Astrocyte (in vitro differentiated cells and primary cell): ENCODE measurements around the gene IFT43. TPM values are rescaled to one million over a fixed set of nuclear protein-coding genes. Genes with fewer than 3 reads are reported as not detected.

Experiments
- DNase-seq: peaks from one replicate; pipeline ENCODE4 v3.0.0-alpha.2; 2010; ENCODE audit warnings: low read depth
- FAIRE-seq: peaks from 2 replicates; lab custom pipeline; 2011; peaks lifted over from hg19 to GRCh38; lab: Jason Lieb, UNC
- H2AFZ ChIP-seq: 2 replicates; pipeline ENCODE4 v1.6.0; 2012; ENCODE audit warnings: low read depth, low read length, inconsistent platforms
- H3K27ac ChIP-seq: 2 replicates; pipeline ENCODE4 v1.5.1; 2011; ENCODE audit warnings: low read depth, low read length, inconsistent platforms
- H3K27me3 ChIP-seq: 2 replicates; pipeline ENCODE4 v1.6.0; 2011; ENCODE audit warnings: low read length, inconsistent platforms; ENCODE audit not compliant: insufficient read depth
- H3K36me3 ChIP-seq: 2 replicates; pipeline ENCODE4 v1.5.1; 2011; ENCODE audit warnings: low read length, inconsistent platforms; ENCODE audit not compliant: insufficient read depth
- H3K4me1 ChIP-seq: 2 replicates; pipeline ENCODE4 v1.5.1; 2011; ENCODE audit warnings: low read length, inconsistent platforms; ENCODE audit not compliant: insufficient read depth
- H3K4me2 ChIP-seq: 2 replicates; pipeline ENCODE4 v1.6.0; 2012; ENCODE audit warnings: low read length, inconsistent platforms
- H3K4me3 ChIP-seq: 2 replicates; pipeline ENCODE4 v1.5.1; 2011; ENCODE audit warnings: low read depth, mild to moderate bottlenecking, low read length, inconsistent platforms; ENCODE audit not compliant: insufficient read depth
- H3K79me2 ChIP-seq: 2 replicates; pipeline ENCODE4 v1.6.0; 2012; ENCODE audit warnings: mild to moderate bottlenecking, low read length, inconsistent platforms; ENCODE audit not compliant: insufficient read depth
- H3K9ac ChIP-seq: 2 replicates; pipeline ENCODE4 v1.6.0; 2012; ENCODE audit warnings: mild to moderate bottlenecking, low read length, inconsistent platforms
- H3K9me3 ChIP-seq: 2 replicates; pipeline ENCODE4 v1.5.1; 2012; ENCODE audit warnings: low read depth, mild to moderate bottlenecking, low read length, inconsistent platforms; ENCODE audit not compliant: insufficient read depth
- H4K20me1 ChIP-seq: 2 replicates; pipeline ENCODE4 v1.6.0; 2012; ENCODE audit warnings: low read length, inconsistent platforms; ENCODE audit not compliant: insufficient read depth
- H3K27ac Mint-ChIP-seq: one replicate; pipeline ENCODE4 v1.8.0; 2021; ENCODE audit warnings: mild to moderate bottlenecking, mixed read lengths; ENCODE audit not compliant: unreplicated experiment
- H3K27me3 Mint-ChIP-seq: one replicate; pipeline ENCODE4 v1.8.0; 2021; ENCODE audit warnings: low read depth, mixed read lengths; ENCODE audit not compliant: unreplicated experiment
- H3K36me3 Mint-ChIP-seq: one replicate; pipeline ENCODE4 v1.8.0; 2021; ENCODE audit warnings: low read depth, mixed read lengths; ENCODE audit not compliant: unreplicated experiment
- H3K4me1 Mint-ChIP-seq: one replicate; pipeline ENCODE4 v1.8.0; 2021; ENCODE audit warnings: low read depth, mixed read lengths; ENCODE audit not compliant: unreplicated experiment
- H3K4me3 Mint-ChIP-seq: one replicate; pipeline ENCODE4 v1.8.0; 2021; ENCODE audit warnings: mild to moderate bottlenecking, moderate library complexity, mixed read lengths; ENCODE audit not compliant: unreplicated experiment
- H3K9me3 Mint-ChIP-seq: one replicate; pipeline ENCODE4 v1.8.0; 2021; ENCODE audit warnings: mild to moderate bottlenecking, mixed read lengths; ENCODE audit not compliant: unreplicated experiment
- CTCF ChIP-seq: IDR thresholded peaks from 2 replicates; pipeline ENCODE4 v1.5.1; 2011; ENCODE audit warnings: low read depth, mild to moderate bottlenecking, inconsistent platforms, low read length, moderate library complexity; ENCODE audit not compliant: insufficient read depth
- EZH2 ChIP-seq: IDR thresholded peaks from 2 replicates; pipeline ENCODE4 v1.6.1; 2012; ENCODE audit warnings: mild to moderate bottlenecking, low read length, inconsistent platforms; ENCODE audit not compliant: insufficient read depth
- total RNA-seq: library from RNA; stranded (reverse); gene quantifications from 2 replicates; pipeline ENCODE4 v1.2.1, GENCODE V29; 2021

The IFT43 gene
- total RNA-seq, 1 donor from 2014 or later, result 29.4 TPM

DNA sequence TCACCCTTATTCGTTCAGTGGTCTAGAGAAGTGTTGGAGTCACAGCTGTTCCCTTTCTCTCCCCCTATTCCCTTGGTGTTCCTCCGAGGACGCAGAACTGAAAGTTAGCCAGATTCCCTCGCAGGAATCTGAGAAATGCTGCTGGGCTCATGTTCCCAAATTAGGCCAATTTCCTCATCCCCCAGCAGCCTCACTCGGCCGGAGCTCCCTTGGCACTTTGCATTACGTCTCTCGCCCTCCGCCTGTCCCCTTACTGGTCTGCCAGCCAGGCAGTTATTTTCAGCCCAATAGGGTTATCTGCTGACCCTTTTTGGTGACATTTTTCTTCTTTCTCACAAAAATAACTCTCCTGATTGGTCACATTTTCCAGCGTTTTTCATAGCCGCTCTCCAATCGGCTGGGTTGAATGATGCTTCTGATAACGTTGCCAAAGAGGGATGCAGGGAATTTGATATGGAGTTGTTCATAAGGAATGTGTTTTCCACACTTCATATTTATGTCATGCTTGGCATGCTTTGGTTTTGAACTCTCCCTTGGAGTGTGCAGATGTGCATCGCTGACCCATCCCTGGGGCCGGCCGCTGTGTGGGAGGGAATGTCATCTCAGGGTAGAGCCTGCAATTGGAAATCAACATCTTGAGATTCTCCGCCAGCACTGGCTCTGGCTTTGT lies 9.9 kb downstream of the IFT43 start:
- Histone ChIP-seq H3K9ac (no peak overlapping the region), H2AFZ (no peak overlapping the region), H3K9me3 (no peaks in the 10 kb centered on the region), H3K27me3 (no peaks in the 10 kb centered on the region), H3K4me1 (peaks cover 4% of the 10 kb centered on the region), H3K27ac (no peak overlapping the region), H3K4me2 (no peak overlapping the region), H4K20me1 (peaks cover 11% of the 10 kb centered on the region), H3K36me3 (peaks cover 11% of the 10 kb centered on the region), H3K79me2 (no peaks in the 10 kb centered on the region), H3K4me3 (no peak overlapping the region)
- H3K36me3 Mint-ChIP-seq, result peaks cover 21% of the 10 kb centered on the region
- H3K4me3 Mint-ChIP-seq, result no peak overlapping the region
- no peak for FAIRE-seq
- DNase-seq, result no peak
- H3K9me3 Mint-ChIP-seq, result no peaks in the 10 kb centered on the region
- TF ChIP-seq EZH2, result no peak
- no peak for TF ChIP-seq CTCF
- H3K27ac Mint-ChIP-seq, result no peak overlapping the region
- H3K27me3 Mint-ChIP-seq, result no peaks in the 10 kb centered on the region
- H3K4me1 Mint-ChIP-seq, result peaks cover 15% of the 10 kb centered on the region

DNA sequence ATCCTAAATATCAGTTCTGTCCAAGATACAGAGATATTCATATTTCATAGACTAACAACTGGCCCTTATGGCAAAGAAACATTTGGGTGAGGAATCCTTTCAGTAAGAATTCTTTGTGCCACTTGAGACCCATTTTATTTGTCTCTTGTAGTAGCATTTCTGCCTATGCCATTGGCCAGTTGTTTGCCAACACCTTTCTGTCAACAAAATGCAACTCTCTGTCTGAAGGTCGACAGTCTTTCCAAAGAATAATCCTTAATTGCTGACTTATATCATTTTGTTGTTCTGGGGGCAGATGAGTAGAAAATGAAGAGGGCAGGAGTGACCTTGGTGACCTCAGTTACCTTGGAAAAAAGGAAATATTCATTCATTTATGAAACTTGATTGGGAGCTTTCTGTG lies 10.9 kb downstream of the IFT43 start:
- Histone ChIP-seq H3K9ac (no peak overlapping the region), H4K20me1 (peaks cover 11% of the 10 kb centered on the region), H3K4me3 (no peak overlapping the region), H3K36me3 (peaks cover 15% of the 10 kb centered on the region), H3K4me1 (peaks cover 2% of the 10 kb centered on the region), H3K9me3 (no peaks in the 10 kb centered on the region), H3K4me2 (no peak overlapping the region), H2AFZ (no peak overlapping the region), H3K27me3 (no peaks in the 10 kb centered on the region), H3K79me2 (no peaks in the 10 kb centered on the region), H3K27ac (no peak overlapping the region)
- Mint-ChIP-seq H3K9me3 (no peaks in the 10 kb centered on the region), H3K27me3 (no peaks in the 10 kb centered on the region), H3K36me3 (peaks cover 26% of the 10 kb centered on the region), H3K4me1 (peaks cover 14% of the 10 kb centered on the region), H3K4me3 (no peak overlapping the region), H3K27ac (no peak overlapping the region)
- TF ChIP-seq EZH2 (no peak), CTCF (no peak)
- no peak for FAIRE-seq
- DNase-seq, result no peak

GRCh38 chr14:75999511-76000190 lies 14.1 kb downstream of the IFT43 start:
- Histone ChIP-seq H3K79me2 (no peaks in the 10 kb centered on the region), H4K20me1 (peaks cover 11% of the 10 kb centered on the region), H3K9me3 (no peaks in the 10 kb centered on the region), H2AFZ (no peak overlapping the region), H3K27ac (no peak overlapping the region), H3K9ac (no peak overlapping the region), H3K4me1 (no peaks in the 10 kb centered on the region), H3K36me3 (peaks cover 15% of the 10 kb centered on the region), H3K4me3 (no peak overlapping the region), H3K27me3 (no peaks in the 10 kb centered on the region), H3K4me2 (no peak overlapping the region)
- DNase-seq (no peak), FAIRE-seq (no peak)
- Mint-ChIP-seq H3K27me3 (no peaks in the 10 kb centered on the region), H3K9me3 (peaks cover 3% of the 10 kb centered on the region), H3K36me3 (peaks cover 28% of the 10 kb centered on the region), H3K27ac (no peak overlapping the region), H3K4me3 (no peak overlapping the region), H3K4me1 (peaks cover 6% of the 10 kb centered on the region)
- no peak for TF ChIP-seq EZH2
- no peak for TF ChIP-seq CTCF
